ENCODE results near the gene KCNQ4. TPM values are rescaled to one million over a fixed set of nuclear protein-coding genes. Genes with fewer than 3 reads are reported as not detected.
A peak's percentile ranks its signal among the peaks of the same experiment; 100 is the strongest.

KCNQ4 gene
- total and polyA plus RNA-seq, 2 of the 13 experiments (the other 11 are each of a cell fraction or from before 2014, with no cell fraction given), result 0.02 to 0.09 TPM

DNA sequence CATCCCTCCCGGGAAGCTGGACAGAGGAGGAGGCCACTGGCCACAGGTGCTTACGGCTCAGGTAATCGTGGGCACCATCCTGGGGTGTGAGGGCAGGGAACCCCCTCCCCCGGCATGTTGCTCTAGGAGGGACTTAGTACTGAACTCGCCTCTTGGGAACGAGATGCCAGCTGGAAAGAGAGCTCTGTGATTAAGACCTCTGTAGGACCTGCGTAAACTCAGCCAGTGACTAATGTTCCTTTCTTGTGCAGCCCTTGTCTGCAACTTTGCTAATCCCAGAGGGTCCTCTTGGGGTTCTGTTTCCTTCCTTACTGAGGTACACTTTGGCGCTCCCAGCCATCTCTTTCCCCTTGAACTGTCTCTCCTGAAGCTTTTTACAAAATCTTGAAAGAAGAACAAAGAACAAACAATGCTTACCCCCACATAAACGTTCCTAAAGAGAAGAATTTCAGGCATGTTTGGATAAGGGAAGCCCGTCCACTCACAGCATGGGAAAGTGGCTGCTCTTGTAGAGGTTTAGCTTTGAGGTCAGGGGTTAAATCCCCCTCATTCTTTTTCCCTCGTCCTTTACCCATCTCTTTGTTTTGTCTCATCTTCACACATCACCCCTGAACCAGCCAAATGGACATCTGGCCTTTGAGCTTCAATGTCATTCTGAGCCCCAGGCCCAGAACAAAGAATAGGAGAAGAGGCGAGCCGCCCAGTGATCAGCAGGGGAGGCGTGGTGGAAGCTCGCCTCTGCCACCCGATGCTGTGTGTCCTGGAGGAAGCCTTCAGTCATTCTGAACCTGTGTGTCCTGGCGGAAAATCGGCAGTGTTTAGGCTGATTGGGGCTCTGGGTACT, 41.2 kb downstream of the KCNQ4 start (continued):
- TF ChIP-seq, protein P1, sequence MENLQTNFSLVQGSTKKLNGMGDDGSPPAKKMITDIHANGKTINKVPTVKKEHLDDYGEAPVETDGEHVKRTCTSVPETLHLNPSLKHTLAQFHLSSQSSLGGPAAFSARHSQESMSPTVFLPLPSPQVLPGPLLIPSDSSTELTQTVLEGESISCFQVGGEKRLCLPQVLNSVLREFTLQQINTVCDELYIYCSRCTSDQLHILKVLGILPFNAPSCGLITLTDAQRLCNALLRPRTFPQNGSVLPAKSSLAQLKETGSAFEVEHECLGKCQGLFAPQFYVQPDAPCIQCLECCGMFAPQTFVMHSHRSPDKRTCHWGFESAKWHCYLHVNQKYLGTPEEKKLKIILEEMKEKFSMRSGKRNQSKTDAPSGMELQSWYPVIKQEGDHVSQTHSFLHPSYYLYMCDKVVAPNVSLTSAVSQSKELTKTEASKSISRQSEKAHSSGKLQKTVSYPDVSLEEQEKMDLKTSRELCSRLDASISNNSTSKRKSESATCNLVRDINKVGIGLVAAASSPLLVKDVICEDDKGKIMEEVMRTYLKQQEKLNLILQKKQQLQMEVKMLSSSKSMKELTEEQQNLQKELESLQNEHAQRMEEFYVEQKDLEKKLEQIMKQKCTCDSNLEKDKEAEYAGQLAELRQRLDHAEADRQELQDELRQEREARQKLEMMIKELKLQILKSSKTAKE (CRISPR knock-in tag; IDR thresholded peaks at IDR 0.05; ENCODE audit: borderline replicate concordance), result no peak
- TF ChIP-seq EEA1 (CRISPR knock-in tag; IDR thresholded peaks at IDR 0.05; ENCODE audit: borderline replicate concordance), result no peak
- TF ChIP-seq ZNF615 (CRISPR knock-in tag; IDR thresholded peaks at IDR 0.05; ENCODE audit: borderline replicate concordance), result no peak
- TF ChIP-seq SOX6 (IDR thresholded peaks at IDR 0.05), result no peak
- TF ChIP-seq SOX6 (CRISPR knock-in tag; IDR thresholded peaks at IDR 0.05), result peak; percentile 90
- no peak for TF ChIP-seq ZMAT3 (CRISPR knock-in tag; conservative IDR thresholded peaks at IDR 0.05)
- no peak for TF ChIP-seq PTBP1 (IDR thresholded peaks at IDR 0.05; ENCODE audit: low read depth, low read length, poor library complexity, severe bottlenecking)
- no peak for TF ChIP-seq ZNF224 (CRISPR knock-in tag; IDR thresholded peaks at IDR 0.05)
- TF ChIP-seq HOXA7 (CRISPR knock-in tag; IDR thresholded peaks at IDR 0.05), result no peak
- peak; percentile 30 to 58; a peak in 3 of 4 replicates for TF ChIP-seq NR2F1 (CRISPR knock-in tag; IDR thresholded peaks at IDR 0.05)
- TF ChIP-seq ZNF501 (CRISPR knock-in tag; IDR thresholded peaks at IDR 0.05), result no peak
- TF ChIP-seq, protein P2, sequence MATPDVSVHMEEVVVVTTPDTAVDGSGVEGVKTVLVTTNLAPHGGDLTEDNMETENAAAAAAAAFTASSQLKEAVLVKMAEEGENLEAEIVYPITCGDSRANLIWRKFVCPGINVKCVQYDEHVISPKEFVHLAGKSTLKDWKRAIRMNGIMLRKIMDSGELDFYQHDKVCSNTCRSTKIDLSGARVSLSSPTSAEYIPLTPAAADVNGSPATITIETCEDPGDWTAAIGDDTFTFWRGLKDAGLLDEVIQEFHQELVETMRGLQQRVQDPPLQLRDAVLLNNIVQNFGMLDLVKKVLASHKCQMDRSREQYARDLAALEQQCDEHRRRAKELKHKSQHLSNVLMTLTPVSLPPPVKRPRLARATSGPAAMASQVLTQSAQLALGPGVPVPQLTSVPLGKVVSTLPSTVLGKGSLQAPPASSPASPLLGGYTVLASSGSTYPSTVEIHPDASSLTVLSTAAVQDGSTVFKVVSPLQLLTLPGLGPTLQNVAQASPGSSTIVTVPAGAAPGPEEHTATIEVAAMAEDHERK (CRISPR knock-in tag; IDR thresholded peaks at IDR 0.05; ENCODE audit: low read depth), result no peak
- TF ChIP-seq, protein P3, sequence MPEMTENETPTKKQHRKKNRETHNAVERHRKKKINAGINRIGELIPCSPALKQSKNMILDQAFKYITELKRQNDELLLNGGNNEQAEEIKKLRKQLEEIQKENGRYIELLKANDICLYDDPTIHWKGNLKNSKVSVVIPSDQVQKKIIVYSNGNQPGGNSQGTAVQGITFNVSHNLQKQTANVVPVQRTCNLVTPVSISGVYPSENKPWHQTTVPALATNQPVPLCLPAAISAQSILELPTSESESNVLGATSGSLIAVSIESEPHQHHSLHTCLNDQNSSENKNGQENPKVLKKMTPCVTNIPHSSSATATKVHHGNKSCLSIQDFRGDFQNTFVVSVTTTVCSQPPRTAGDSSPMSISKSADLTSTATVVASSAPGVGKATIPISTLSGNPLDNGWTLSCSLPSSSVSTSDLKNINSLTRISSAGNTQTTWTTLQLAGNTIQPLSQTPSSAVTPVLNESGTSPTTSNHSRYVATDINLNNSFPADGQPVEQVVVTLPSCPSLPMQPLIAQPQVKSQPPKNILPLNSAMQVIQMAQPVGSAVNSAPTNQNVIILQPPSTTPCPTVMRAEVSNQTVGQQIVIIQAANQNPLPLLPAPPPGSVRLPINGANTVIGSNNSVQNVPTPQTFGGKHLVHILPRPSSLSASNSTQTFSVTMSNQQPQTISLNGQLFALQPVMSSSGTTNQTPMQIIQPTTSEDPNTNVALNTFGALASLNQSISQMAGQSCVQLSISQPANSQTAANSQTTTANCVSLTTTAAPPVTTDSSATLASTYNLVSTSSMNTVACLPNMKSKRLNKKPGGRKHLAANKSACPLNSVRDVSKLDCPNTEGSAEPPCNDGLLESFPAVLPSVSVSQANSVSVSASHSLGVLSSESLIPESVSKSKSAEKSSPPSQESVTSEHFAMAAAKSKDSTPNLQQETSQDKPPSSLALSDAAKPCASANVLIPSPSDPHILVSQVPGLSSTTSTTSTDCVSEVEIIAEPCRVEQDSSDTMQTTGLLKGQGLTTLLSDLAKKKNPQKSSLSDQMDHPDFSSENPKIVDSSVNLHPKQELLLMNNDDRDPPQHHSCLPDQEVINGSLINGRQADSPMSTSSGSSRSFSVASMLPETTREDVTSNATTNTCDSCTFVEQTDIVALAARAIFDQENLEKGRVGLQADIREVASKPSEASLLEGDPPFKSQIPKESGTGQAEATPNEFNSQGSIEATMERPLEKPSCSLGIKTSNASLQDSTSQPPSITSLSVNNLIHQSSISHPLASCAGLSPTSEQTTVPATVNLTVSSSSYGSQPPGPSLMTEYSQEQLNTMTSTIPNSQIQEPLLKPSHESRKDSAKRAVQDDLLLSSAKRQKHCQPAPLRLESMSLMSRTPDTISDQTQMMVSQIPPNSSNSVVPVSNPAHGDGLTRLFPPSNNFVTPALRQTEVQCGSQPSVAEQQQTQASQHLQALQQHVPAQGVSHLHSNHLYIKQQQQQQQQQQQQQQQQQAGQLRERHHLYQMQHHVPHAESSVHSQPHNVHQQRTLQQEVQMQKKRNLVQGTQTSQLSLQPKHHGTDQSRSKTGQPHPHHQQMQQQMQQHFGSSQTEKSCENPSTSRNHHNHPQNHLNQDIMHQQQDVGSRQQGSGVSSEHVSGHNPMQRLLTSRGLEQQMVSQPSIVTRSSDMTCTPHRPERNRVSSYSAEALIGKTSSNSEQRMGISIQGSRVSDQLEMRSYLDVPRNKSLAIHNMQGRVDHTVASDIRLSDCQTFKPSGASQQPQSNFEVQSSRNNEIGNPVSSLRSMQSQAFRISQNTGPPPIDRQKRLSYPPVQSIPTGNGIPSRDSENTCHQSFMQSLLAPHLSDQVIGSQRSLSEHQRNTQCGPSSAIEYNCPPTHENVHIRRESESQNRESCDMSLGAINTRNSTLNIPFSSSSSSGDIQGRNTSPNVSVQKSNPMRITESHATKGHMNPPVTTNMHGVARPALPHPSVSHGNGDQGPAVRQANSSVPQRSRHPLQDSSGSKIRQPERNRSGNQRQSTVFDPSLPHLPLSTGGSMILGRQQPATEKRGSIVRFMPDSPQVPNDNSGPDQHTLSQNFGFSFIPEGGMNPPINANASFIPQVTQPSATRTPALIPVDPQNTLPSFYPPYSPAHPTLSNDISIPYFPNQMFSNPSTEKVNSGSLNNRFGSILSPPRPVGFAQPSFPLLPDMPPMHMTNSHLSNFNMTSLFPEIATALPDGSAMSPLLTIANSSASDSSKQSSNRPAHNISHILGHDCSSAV (CRISPR knock-in tag; IDR thresholded peaks at IDR 0.05; ENCODE audit: borderline replicate concordance), result no peak
- TF ChIP-seq, protein P4, sequence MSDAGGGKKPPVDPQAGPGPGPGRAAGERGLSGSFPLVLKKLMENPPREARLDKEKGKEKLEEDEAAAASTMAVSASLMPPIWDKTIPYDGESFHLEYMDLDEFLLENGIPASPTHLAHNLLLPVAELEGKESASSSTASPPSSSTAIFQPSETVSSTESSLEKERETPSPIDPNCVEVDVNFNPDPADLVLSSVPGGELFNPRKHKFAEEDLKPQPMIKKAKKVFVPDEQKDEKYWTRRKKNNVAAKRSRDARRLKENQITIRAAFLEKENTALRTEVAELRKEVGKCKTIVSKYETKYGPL (CRISPR knock-in tag; IDR thresholded peaks at IDR 0.05), result no peak
- TF ChIP-seq SAP130 (CRISPR knock-in tag; IDR thresholded peaks at IDR 0.05; ENCODE audit: low read depth), result peak; percentile 34; the same call in 1 of the 2 replicates
- no peak for TF ChIP-seq SP5 (CRISPR knock-in tag; IDR thresholded peaks at IDR 0.05; ENCODE audit: borderline replicate concordance, low read depth)

Data from HepG2 (cell line).